ENCODE measurements around the gene NINL.

GRCh38 chr20:25619514-25619913 is 34.2 kb upstream of the NINL start:
- TF ChIP-seq CTCF (IDR thresholded peaks at IDR 0.05) (no peak), EP300 (IDR thresholded peaks at IDR 0.05) (no peak)

Measured in esophagus muscularis mucosa (tissue), 3 donors.